Right lobe of liver (tissue), 6 donors: ENCODE results near the gene MTERF1. TPM values are rescaled to one million over a fixed set of nuclear protein-coding genes. Genes with fewer than 3 reads are reported as not detected.

Experiments used
- ATAC-seq, 4 donors: fragments of 200-7000 bp; cut with Tn5 transposase; one replicate each; pipeline ENCODE4 v1.9.1; 2020; ENCODE audit warnings: mild to moderate bottlenecking in 4 of 4, moderate library complexity in 4 of 4
- DNase-seq, 3 donors: peaks; one replicate each; pipeline ENCODE4 v3.0.0-alpha.2; 2020
- H3K27ac ChIP-seq, 3 donors: fragments of 200-600 bp; one replicate each; pipeline ENCODE4 v1.8.0; 2022
- H3K27me3 ChIP-seq, 2 donors: fragments of 200-600 bp; one replicate each; pipeline ENCODE4 v1.8.0; 2022
- H3K36me3 ChIP-seq, 4 donors: fragments of 200-600 bp; sonication (generic) in 1 of 4; one replicate each; pipeline versions ENCODE4 v1.5.1 to v1.8.0; 2017 to 2022; ENCODE audit warnings: control low read depth in 1 of 4
- H3K4me1 ChIP-seq, 4 donors: fragments of 200-600 bp; sonication (generic) in 1 of 4; one replicate each; pipeline versions ENCODE4 v1.5.1 to v1.8.0; 2017 to 2022; ENCODE audit warnings: control low read depth in 1 of 4
- H3K4me3 ChIP-seq, 3 donors: fragments of 200-600 bp; one replicate each; pipeline ENCODE4 v1.8.0; 2022
- H3K9me3 ChIP-seq, 4 donors: fragments of 200-600 bp; sonication (generic) in 1 of 4; one replicate each; pipeline versions ENCODE4 v1.5.1 to v1.8.0; 2017 to 2022; ENCODE audit warnings: control low read depth in 1 of 4
- CTCF ChIP-seq, 4 donors: fragments of 200-600 bp in 3 of 4; fragments of 450-650 bp in 1 of 4; IDR thresholded peaks; one replicate each; pipeline versions ENCODE4 v1.5.1 to v1.8.0; 2016 to 2022; ENCODE audit warnings: antibody characterized with exemption in 4 of 4, mild to moderate bottlenecking in 2 of 4
- POLR2A ChIP-seq: fragments of 450-650 bp; IDR thresholded peaks from one replicate; pipeline ENCODE4 v1.6.1; 2017; ENCODE audit warnings: antibody characterized with exemption, mild to moderate bottlenecking
- WGBS: methylation state at CpG from one replicate; pipeline ENCODE4 v1.1.6; 2018; ENCODE audit warnings: low coverage, low lambda C conversion rate; ENCODE audit not compliant: insufficient coverage; ENCODE audit errors: missing lambda C conversion rate; 5-methylcytosine and 5-hydroxymethylcytosine counted together
- intact Hi-C, 2 donors: fragments of 100-400 bp; cut with DNase I; formaldehyde crosslinking; loops; one replicate each; pipeline versions ENCODE4 v1.11.2 to v1.14.1; 2022
- total RNA-seq, 6 experiments: library from RNA; depleted of rRNA in 2 of 6; stranded (reverse); fragments of >200 nt in 2 of 6; fragmentation: NEBNext Ultra II Directional in 3 of 6; extraction: Animal tissue kit (Norgen Biotek cat#: 25700) in 3 of 6; gene quantifications; one replicate each; pipeline versions ENCODE4 v1.1.0 to v1.2.4, GENCODE V29; 2016 to 2023
- donor health status: DM: no; HTN: yes; CAD: no.
- donor health status: DM: no; HTN: no; CAD: no.
- donor health status: DM: no; HTN: no; CAD: no.
- donor health status: DM: no; HTN: yes; CAD: no.
- donor health status: DM: no; HTN: yes; CAD: no.

MTERF1 gene
- total RNA-seq, 6 experiments from 2014 or later, result 4.9 to 9.9 (median 7.7) TPM

GRCh38 chr7:91911121-91911520, 30.6 kb upstream of the MTERF1 start:
- DNase-seq (no peak), ATAC-seq (no peak)
- H3K4me1 ChIP-seq, result no peaks in the 10 kb centered on the region
- H3K36me3 ChIP-seq, result no peaks in the 10 kb centered on the region
- intact Hi-C loops, result no loop called here
- 93% methylated on average over 4 of the region's 4 CpGs for WGBS
- H3K4me3 ChIP-seq, result no peak overlapping the region
- H3K27me3 ChIP-seq, result no peaks in the 10 kb centered on the region
- H3K9me3 ChIP-seq, result no peaks in the 10 kb centered on the region
- TF ChIP-seq POLR2A, result no peak
- no peak for TF ChIP-seq CTCF (IDR thresholded peaks at IDR 0.05)
- no peak overlapping the region for H3K27ac ChIP-seq

- WGBS, result 57% methylated on average over 1 of the region's 1 CpG
Measured at GRCh38 chr7:91910171-91910570, 29.7 kb upstream of the MTERF1 start.

GRCh38 chr7:91899563-91899962, 19.1 kb upstream of the MTERF1 start:
- no peak overlapping the region for H3K4me3 ChIP-seq
- DNase-seq (no peak), ATAC-seq (no peak)
- H3K4me1 ChIP-seq, result no peaks in the 10 kb centered on the region
- TF ChIP-seq POLR2A, result no peak
- no peak for TF ChIP-seq CTCF (IDR thresholded peaks at IDR 0.05)
- no peaks in the 10 kb centered on the region for H3K27me3 ChIP-seq
- intact Hi-C loops, result no loop called here
- WGBS, result 71% methylated on average over 1 of the region's 1 CpG
- no peaks in the 10 kb centered on the region for H3K9me3 ChIP-seq
- H3K36me3 ChIP-seq, result no peaks in the 10 kb centered on the region
- no peak overlapping the region for H3K27ac ChIP-seq

More at GRCh38 chr7:91910171-91910570, 29.7 kb upstream of the MTERF1 start:
- Histone ChIP-seq H3K27me3 (no peaks in the 10 kb centered on the region), H3K4me3 (no peak overlapping the region), H3K36me3 (no peaks in the 10 kb centered on the region), H3K27ac (no peak overlapping the region), H3K9me3 (no peaks in the 10 kb centered on the region), H3K4me1 (no peaks in the 10 kb centered on the region)
- DNase-seq (no peak), ATAC-seq (no peak)
- intact Hi-C loops, result no loop called here
- TF ChIP-seq CTCF (IDR thresholded peaks at IDR 0.05), result no peak
- no peak for TF ChIP-seq POLR2A

GRCh38 chr7:91898240-91898992, 17.9 kb upstream of the MTERF1 start:
- WGBS, result 64% methylated on average over 10 of the region's 10 CpGs
- Histone ChIP-seq H3K36me3 (no peaks in the 10 kb centered on the region), H3K27ac (no peak overlapping the region), H3K9me3 (no peaks in the 10 kb centered on the region), H3K4me3 (no peak overlapping the region), H3K27me3 (no peaks in the 10 kb centered on the region), H3K4me1 (no peaks in the 10 kb centered on the region)
- no peak for TF ChIP-seq POLR2A
- no peak for TF ChIP-seq CTCF (IDR thresholded peaks at IDR 0.05)
- intact Hi-C loops, result no loop called here
- DNase-seq (no peak), ATAC-seq (no peak)
